Astrocyte (in vitro differentiated cells and primary cell): ENCODE data around the gene BCAR1.

Source experiments
- EZH2 ChIP-seq: IDR thresholded peaks from 2 replicates; pipeline ENCODE4 v1.6.1; 2012; ENCODE audit warnings: mild to moderate bottlenecking, low read length, inconsistent platforms; ENCODE audit not compliant: insufficient read depth
- TF ChIP-seq, protein P1 (sequence below): IDR thresholded peaks from 2 replicates; pipeline ENCODE4 v1.5.1; 2011; ENCODE audit warnings: low read depth, mild to moderate bottlenecking, inconsistent platforms, low read length, moderate library complexity; ENCODE audit not compliant: insufficient read depth

GRCh38 chr16:75216127-75216526 is 35.3 kb downstream of the BCAR1 start:
- TF ChIP-seq, protein P1, sequence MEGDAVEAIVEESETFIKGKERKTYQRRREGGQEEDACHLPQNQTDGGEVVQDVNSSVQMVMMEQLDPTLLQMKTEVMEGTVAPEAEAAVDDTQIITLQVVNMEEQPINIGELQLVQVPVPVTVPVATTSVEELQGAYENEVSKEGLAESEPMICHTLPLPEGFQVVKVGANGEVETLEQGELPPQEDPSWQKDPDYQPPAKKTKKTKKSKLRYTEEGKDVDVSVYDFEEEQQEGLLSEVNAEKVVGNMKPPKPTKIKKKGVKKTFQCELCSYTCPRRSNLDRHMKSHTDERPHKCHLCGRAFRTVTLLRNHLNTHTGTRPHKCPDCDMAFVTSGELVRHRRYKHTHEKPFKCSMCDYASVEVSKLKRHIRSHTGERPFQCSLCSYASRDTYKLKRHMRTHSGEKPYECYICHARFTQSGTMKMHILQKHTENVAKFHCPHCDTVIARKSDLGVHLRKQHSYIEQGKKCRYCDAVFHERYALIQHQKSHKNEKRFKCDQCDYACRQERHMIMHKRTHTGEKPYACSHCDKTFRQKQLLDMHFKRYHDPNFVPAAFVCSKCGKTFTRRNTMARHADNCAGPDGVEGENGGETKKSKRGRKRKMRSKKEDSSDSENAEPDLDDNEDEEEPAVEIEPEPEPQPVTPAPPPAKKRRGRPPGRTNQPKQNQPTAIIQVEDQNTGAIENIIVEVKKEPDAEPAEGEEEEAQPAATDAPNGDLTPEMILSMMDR: no peak
- TF ChIP-seq EZH2: no peak
